GM13976 (cell line): ENCODE measurements around the gene GSG1L.
"Not testable (repeated sequence)": the region's sequence is repeated elsewhere in the genome, so short reads cannot be mapped to it uniquely, and the experiment has no call there.

Experiments used
- DNase-seq: peaks from one replicate; pipeline ENCODE4 v3.0.0; 2012; ENCODE audit warnings: low spot score
- CTCF ChIP-seq: IDR thresholded peaks from 2 replicates; pipeline ENCODE4 v1.5.1; 2012; ENCODE audit warnings: borderline replicate concordance, mild to moderate bottlenecking; ENCODE audit not compliant: insufficient read depth; ENCODE audit errors: extremely low read depth, missing control alignments, control extremely low read depth
- in situ Hi-C: fragments of 300-500 bp; cut with MboI; formaldehyde crosslinking; loops from one replicate; pipeline ENCODE4 v1.12.0; 2022; ENCODE audit warnings: low sequenced_read_pairs, mixed read lengths, inconsistent platforms; ENCODE audit not compliant: unreplicated experiment

The GSG1L gene

GRCh38 chr16:27980919-27981700 lies 82.4 kb downstream of the GSG1L start:
- in situ Hi-C loops: no loop called here
- no peak for DNase-seq
- TF ChIP-seq CTCF: no peak

DNA sequence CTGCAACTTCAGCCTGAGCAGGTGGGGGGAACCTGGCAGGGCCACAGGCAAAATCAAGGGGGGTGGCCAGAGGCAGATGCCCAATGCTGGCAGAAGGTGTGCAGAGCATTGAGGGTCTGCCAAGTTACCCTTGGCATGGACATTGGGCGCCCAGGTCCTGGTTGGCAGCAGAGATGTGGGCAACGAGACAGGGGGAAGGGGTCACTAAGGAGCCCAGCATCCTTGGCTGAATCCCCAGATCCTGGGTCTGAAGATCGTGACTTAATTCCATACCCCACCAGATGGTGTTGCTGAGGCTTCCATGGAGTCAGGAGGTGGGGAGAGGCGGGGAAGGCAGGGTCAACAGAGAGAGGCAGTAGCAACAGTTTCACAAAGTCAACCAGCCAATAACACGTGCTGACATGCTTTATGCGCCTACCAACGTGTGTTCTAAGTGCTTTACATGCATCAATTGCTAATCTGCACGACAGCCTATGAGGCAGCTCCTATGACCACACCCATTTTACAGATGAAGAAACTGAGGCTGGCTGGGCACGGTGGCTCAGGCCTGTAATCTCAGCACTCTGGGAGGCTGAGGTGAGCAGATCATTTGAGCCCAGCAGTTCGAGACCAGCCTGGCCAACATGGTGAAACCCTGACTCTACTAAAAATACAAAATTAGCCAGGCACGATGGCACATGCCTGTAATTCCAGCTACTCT lies 83.3 kb downstream of the GSG1L start:
- in situ Hi-C loops: no loop called here
- no peak for TF ChIP-seq CTCF
- DNase-seq: no peak

GRCh38 chr16:27979668-27980067 lies 83.8 kb downstream of the GSG1L start:
- DNase-seq, in situ Hi-C loops: not testable (repeated sequence)

DNA sequence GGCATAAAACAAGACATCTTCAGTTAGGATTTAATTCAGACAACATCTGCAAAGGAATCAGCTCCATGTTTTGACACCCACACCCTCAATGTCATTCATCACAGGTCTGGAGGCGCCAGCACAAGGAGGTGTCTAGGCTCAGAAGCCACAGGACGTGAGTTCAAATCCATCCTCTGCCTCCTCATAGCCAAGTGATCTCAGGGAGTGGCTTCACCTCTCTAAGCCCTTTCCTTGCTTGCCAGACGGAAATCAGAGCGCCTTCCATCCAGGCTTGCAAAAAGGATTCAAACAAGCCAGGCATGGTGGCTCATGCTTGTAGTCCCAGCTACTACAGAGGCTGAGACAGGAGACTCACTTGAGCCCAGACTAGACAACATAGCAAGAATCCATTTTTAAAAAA lies 84.6 kb downstream of the GSG1L start:
- in situ Hi-C loops: no loop called here
- TF ChIP-seq CTCF: no peak

GRCh38 chr16:27977966-27978365 lies 85.5 kb downstream of the GSG1L start:
- no peak for DNase-seq
- TF ChIP-seq CTCF: no peak
- in situ Hi-C loops: no loop called here

More for the DNA sequence above, 84.6 kb downstream of the GSG1L start:
- DNase-seq: no peak

- in situ Hi-C loops: no loop called here
Measured at GRCh38 chr16:27976990-27977389, 86.5 kb downstream of the GSG1L start.

More at GRCh38 chr16:27976990-27977389, 86.5 kb downstream of the GSG1L start:
- TF ChIP-seq CTCF: no peak
- DNase-seq: no peak
